GM18526 (cell line): ENCODE measurements around the gene TMEM225B.

Experiments used
- POLR2A ChIP-seq: IDR thresholded peaks from 3 replicates; pipeline ENCODE4 v1.6.1; 2011; ENCODE audit not compliant: insufficient read length; ENCODE audit errors: extremely low read depth

TMEM225B gene

GRCh38 chr7:99597762-99598501, at the start of gene TMEM225B:
Gene TMEM225B (plus strand): TSS chr7:99598267. CDS start chr7:99604389, 6,122 bp downstream.
- no peak for TF ChIP-seq POLR2A

- no peak for TF ChIP-seq POLR2A
Measured at GRCh38 chr7:99551334-99551733, 46.7 kb upstream of the TMEM225B start.

GRCh38 chr7:99551767-99552463, 46.2 kb upstream of the TMEM225B start, which contains the start of gene FAM200A:
Gene FAM200A (minus strand): TSS chr7:99552114. CDS start chr7:99548407, 3,707 bp downstream.
- peak; percentile 91 for TF ChIP-seq POLR2A

GRCh38 chr7:99553039-99553438, 45.0 kb upstream of the TMEM225B start:
- TF ChIP-seq POLR2A: no peak

- no peak for TF ChIP-seq POLR2A
Measured at GRCh38 chr7:99554939-99555338, 43.1 kb upstream of the TMEM225B start.

- TF ChIP-seq POLR2A: no peak
Measured at GRCh38 chr7:99557196-99557607, 40.9 kb upstream of the TMEM225B start.

GRCh38 chr7:99557940-99558305, 40.1 kb upstream of the TMEM225B start:
- no peak for TF ChIP-seq POLR2A

- peak; percentile 80 for TF ChIP-seq POLR2A
Measured at GRCh38 chr7:99558306-99559174, 39.5 kb upstream of the TMEM225B start, which contains the start of gene ZNF655. Gene ZNF655 (plus strand): TSS chr7:99558642. CDS start chr7:99560560, 1,918 bp downstream.

GRCh38 chr7:99559175-99559915, 38.7 kb upstream of the TMEM225B start:
- TF ChIP-seq POLR2A: no peak

GRCh38 chr7:99560834-99561736, 37.0 kb upstream of the TMEM225B start:
- no peak for TF ChIP-seq POLR2A

- TF ChIP-seq POLR2A: no peak
Measured at GRCh38 chr7:99561737-99562051, 36.4 kb upstream of the TMEM225B start.

GRCh38 chr7:99562114-99562784, 35.8 kb upstream of the TMEM225B start:
- no peak for TF ChIP-seq POLR2A

GRCh38 chr7:99562832-99563231, 35.2 kb upstream of the TMEM225B start:
- no peak for TF ChIP-seq POLR2A

GRCh38 chr7:99563650-99564049, 34.4 kb upstream of the TMEM225B start:
- no peak for TF ChIP-seq POLR2A

- no peak for TF ChIP-seq POLR2A
Measured at GRCh38 chr7:99571768-99572167, 26.3 kb upstream of the TMEM225B start.
